Placental pericyte (primary cell): Measurements from ENCODE around the gene ERH. TPM values are rescaled to one million over a fixed set of nuclear protein-coding genes. Genes with fewer than 3 reads are reported as not detected.

Experiments used
- total RNA-seq: library from RNA; depleted of rRNA; stranded (reverse); fragments of >200 nt; gene quantifications from 2 replicates; pipeline ENCODE4 v1.2.3, GENCODE V29; 2012

ERH gene
- total RNA-seq, result 92.6 and 133 TPM in 2 replicates

GRCh38 chr14:69398053-69398817 is at the start of gene ERH, which contains the start of gene SLC39A9:
ERH (minus strand) TSS chr14:69398299; CDS start chr14:69398233, 66 bp downstream.
SLC39A9 (plus strand) TSS chr14:69398692; CDS start chr14:69399370, 678 bp downstream.

Other genes starting within 250 kb of the ERH start
- 24.8 and 24.9 TPM in 2 replicates for gene DCAF5, start 245.2 kb downstream of the ERH start, total RNA-seq
- gene EXD2, start 206.8 kb downstream of the ERH start, total RNA-seq, result 16.6 and 18.2 TPM in 2 replicates
- 1.3 and 1.9 TPM in 2 replicates for gene GALNT16, start 138.1 kb downstream of the ERH start, total RNA-seq
- gene SLC39A9, start 393 bp upstream of the ERH start, total RNA-seq, result 132 and 155 TPM in 2 replicates
- under 0.01 TPM in 1 of 2 replicates, not detected in the other for gene PLEKHD1, start 86.4 kb upstream of the ERH start, total RNA-seq
- not detected in 2 replicates for gene CCDC177, start 176.6 kb upstream of the ERH start, total RNA-seq
- gene SUSD6, start 213.3 kb upstream of the ERH start, total RNA-seq, result 23.2 and 23.6 TPM in 2 replicates